Panc1 (cell line): ENCODE measurements around the gene HOXC11.

Source experiments
- POLR2AphosphoS5 ChIP-seq: IDR thresholded peaks from 2 replicates; pipeline ENCODE4 v1.6.1; 2012; ENCODE audit warnings: mild to moderate bottlenecking, low read depth, low read length, moderate library complexity
- TCF7L2 ChIP-seq: IDR thresholded peaks from 2 replicates; pipeline ENCODE4 v1.6.1; 2011; ENCODE audit warnings: mild to moderate bottlenecking, low read depth, low read length, inconsistent platforms
- TF ChIP-seq, protein P1 (sequence below): fragments of 450-650 bp; IDR thresholded peaks from 2 replicates; pipeline ENCODE4 v1.5.1; 2017; ENCODE audit warnings: mild to moderate bottlenecking
- TF ChIP-seq, protein P2 (sequence below), 2 experiments: IDR thresholded peaks; 2 replicates each; pipeline ENCODE4 v1.6.1; 2011 to 2012; ENCODE audit warnings: low read depth in 2 of 2, control low read depth in 1 of 2, low read length in 1 of 2, mild to moderate bottlenecking in 1 of 2, moderate library complexity in 1 of 2; ENCODE audit not compliant: insufficient read depth in 1 of 2

DNA sequence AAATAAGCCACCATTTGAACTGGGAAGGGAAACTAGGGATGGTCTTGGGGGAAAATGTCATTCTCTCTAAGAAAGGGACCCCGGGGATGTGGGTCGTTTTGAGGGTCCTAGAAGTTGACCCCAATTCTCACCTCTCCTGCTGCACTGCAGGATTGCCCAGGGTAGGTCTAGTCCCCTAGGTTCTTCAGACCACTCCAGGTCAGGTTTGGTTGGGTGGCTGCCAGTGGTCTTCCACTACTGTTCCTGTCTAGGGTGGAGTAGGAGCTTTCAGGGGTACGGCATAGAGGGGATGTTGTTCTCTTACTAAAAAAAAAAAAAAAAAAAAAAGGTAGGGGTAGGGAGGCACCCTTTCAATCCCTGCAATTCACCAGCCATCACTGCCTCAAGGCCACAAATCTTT, 43.1 kb downstream of the HOXC11 start:
- TF ChIP-seq, protein P1, sequence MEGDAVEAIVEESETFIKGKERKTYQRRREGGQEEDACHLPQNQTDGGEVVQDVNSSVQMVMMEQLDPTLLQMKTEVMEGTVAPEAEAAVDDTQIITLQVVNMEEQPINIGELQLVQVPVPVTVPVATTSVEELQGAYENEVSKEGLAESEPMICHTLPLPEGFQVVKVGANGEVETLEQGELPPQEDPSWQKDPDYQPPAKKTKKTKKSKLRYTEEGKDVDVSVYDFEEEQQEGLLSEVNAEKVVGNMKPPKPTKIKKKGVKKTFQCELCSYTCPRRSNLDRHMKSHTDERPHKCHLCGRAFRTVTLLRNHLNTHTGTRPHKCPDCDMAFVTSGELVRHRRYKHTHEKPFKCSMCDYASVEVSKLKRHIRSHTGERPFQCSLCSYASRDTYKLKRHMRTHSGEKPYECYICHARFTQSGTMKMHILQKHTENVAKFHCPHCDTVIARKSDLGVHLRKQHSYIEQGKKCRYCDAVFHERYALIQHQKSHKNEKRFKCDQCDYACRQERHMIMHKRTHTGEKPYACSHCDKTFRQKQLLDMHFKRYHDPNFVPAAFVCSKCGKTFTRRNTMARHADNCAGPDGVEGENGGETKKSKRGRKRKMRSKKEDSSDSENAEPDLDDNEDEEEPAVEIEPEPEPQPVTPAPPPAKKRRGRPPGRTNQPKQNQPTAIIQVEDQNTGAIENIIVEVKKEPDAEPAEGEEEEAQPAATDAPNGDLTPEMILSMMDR = no peak
- TF ChIP-seq POLR2AphosphoS5 = no peak; the same call in 1 of the 2 replicates
- no peak for TF ChIP-seq TCF7L2
- TF ChIP-seq, protein P2, sequence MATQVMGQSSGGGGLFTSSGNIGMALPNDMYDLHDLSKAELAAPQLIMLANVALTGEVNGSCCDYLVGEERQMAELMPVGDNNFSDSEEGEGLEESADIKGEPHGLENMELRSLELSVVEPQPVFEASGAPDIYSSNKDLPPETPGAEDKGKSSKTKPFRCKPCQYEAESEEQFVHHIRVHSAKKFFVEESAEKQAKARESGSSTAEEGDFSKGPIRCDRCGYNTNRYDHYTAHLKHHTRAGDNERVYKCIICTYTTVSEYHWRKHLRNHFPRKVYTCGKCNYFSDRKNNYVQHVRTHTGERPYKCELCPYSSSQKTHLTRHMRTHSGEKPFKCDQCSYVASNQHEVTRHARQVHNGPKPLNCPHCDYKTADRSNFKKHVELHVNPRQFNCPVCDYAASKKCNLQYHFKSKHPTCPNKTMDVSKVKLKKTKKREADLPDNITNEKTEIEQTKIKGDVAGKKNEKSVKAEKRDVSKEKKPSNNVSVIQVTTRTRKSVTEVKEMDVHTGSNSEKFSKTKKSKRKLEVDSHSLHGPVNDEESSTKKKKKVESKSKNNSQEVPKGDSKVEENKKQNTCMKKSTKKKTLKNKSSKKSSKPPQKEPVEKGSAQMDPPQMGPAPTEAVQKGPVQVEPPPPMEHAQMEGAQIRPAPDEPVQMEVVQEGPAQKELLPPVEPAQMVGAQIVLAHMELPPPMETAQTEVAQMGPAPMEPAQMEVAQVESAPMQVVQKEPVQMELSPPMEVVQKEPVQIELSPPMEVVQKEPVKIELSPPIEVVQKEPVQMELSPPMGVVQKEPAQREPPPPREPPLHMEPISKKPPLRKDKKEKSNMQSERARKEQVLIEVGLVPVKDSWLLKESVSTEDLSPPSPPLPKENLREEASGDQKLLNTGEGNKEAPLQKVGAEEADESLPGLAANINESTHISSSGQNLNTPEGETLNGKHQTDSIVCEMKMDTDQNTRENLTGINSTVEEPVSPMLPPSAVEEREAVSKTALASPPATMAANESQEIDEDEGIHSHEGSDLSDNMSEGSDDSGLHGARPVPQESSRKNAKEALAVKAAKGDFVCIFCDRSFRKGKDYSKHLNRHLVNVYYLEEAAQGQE (IDR thresholded peaks at IDR 0.05; ENCODE audit: insufficient read depth in 1 of 2, low read depth in 2 of 2, low read length in 1 of 2) = no peak
